Effector memory CD8-positive, alpha-beta T cell (primary cell): ENCODE measurements around the gene WNT2B.

Experiments used
- ATAC-seq: fragments of 150-1000 bp; cut with Tn5 transposase; replicated peaks from 2 replicates; pipeline ENCODE4 v1.10.0; 2021; ENCODE audit warnings: mild to moderate bottlenecking, moderate library complexity
- DNase-seq, 3 experiments: peaks; one replicate each; pipeline ENCODE4 v3.0.0; 2021
- H3K27ac Mint-ChIP-seq, 2 donors: one replicate each; pipeline ENCODE4 v1.8.0; 2022; ENCODE audit warnings: mild to moderate bottlenecking in 2 of 2, mixed read lengths in 2 of 2, moderate library complexity in 2 of 2
- H3K27me3 Mint-ChIP-seq, 2 donors: one replicate each; pipeline ENCODE4 v1.8.0; 2022; ENCODE audit warnings: mixed read lengths in 2 of 2
- H3K36me3 Mint-ChIP-seq: one replicate; pipeline ENCODE4 v1.8.0; 2022; ENCODE audit warnings: mild to moderate bottlenecking, moderate library complexity, mixed read lengths; ENCODE audit not compliant: insufficient read depth
- H3K4me1 Mint-ChIP-seq, 2 donors: one replicate each; pipeline ENCODE4 v1.8.0; 2022; ENCODE audit warnings: low read depth in 2 of 2, mixed read lengths in 2 of 2
- H3K4me3 Mint-ChIP-seq, 2 donors: one replicate each; pipeline ENCODE4 v1.8.0; 2022; ENCODE audit warnings: mild to moderate bottlenecking in 2 of 2, mixed read lengths in 2 of 2, moderate library complexity in 2 of 2
- H3K9me3 Mint-ChIP-seq, 2 donors: one replicate each; pipeline ENCODE4 v1.8.0; 2022; ENCODE audit warnings: mixed read lengths in 2 of 2

WNT2B gene

GRCh38 chr1:112576240-112576639 is 67.5 kb downstream of the WNT2B start:
- Mint-ChIP-seq H3K4me3 (no peak overlapping the region), H3K9me3 (no peaks in the 10 kb centered on the region), H3K36me3 (peaks cover 30% of the 10 kb centered on the region), H3K27me3 (no peaks in the 10 kb centered on the region), H3K4me1 (no peaks in the 10 kb centered on the region), H3K27ac (peak overlapping the region in 1 of 2 donors; percentile 49)
- DNase-seq (no peak), ATAC-seq (no peak)
